H1 (cell line): ENCODE measurements around the gene ABHD14A. TPM values are rescaled to one million over a fixed set of nuclear protein-coding genes. Genes with fewer than 3 reads are reported as not detected.

Experiments used
- CHD7 ChIP-seq: fragments of 300-600 bp; sonication (generic); IDR thresholded peaks from 2 replicates; pipeline ENCODE4 v1.7.1; 2012; ENCODE audit warnings: low read length, moderate library complexity, mild to moderate bottlenecking, inconsistent platforms; ENCODE audit not compliant: insufficient replicate concordance
- polyA plus RNA-seq, 7 experiments: library from polyadenylated mRNA; depleted of rRNA in 3 of 7; stranded (reverse) in 5 of 7; unstranded in 2 of 7; fragments of >200 nt in 5 of 7; fragments of 200-250 nt in 2 of 7; gene quantifications; 1 replicate in 5 of 7; 2 replicates in 1 of 7; 4 replicates in 1 of 7; pipeline versions ENCODE4 v1.2.1 to v1.2.3, GENCODE V29; 2011 to 2013; ENCODE audit warnings: missing spikeins in 2 of 7, mixed read lengths in 2 of 7
- total RNA-seq: library from RNA; stranded (reverse); fragmentation: NEBNext Ultra II Directional; extraction: Animal tissue kit (Norgen Biotek cat#: 25700); gene quantifications from 2 replicates; pipeline ENCODE4 v1.2.1, GENCODE V29; 2021

ABHD14A gene
- total and polyA plus RNA-seq, 2 of the 8 experiments (the other 6 are each of a cell fraction or from before 2014, with no cell fraction given): 4.6 to 9.8 TPM

- no peak for TF ChIP-seq CHD7
These were observed 44.4 kb upstream of the ABHD14A start (continued) for GRCh38 chr3:51930439-51930838.
